ENCODE data around the gene TF. TPM values are rescaled to one million over a fixed set of nuclear protein-coding genes. Genes with fewer than 3 reads are reported as not detected.

Gene TF
- under 0.01 and 0.19 TPM in 2 replicates for total RNA-seq

GRCh38 chr3:133745981-133746711 is at the start of gene TF:
TSS of gene TF (plus strand) at chr3:133746393. CDS start at chr3:133746441, 48 bp downstream.

GRCh38 chr3:133805702-133806475 is 59.7 kb downstream of the TF start, which contains the start of gene SRPRB:
TSS of gene SRPRB (plus strand) at chr3:133805815. CDS start at chr3:133805849, 34 bp downstream.

Small RNAs within 50 kb of the gene (small RNA-seq; reads per million reads assigned to genes)
- gene RNA5SP140: not detected

Other genes starting within 250 kb of the TF start
- 155 and 201 TPM in 2 replicates for gene CDV3, start 172.7 kb upstream of the TF start, total RNA-seq
- gene TOPBP1, start 84.5 kb upstream of the TF start, total RNA-seq: 39.2 and 59.0 TPM in 2 replicates
- gene SRPRB, start 59.4 kb downstream of the TF start, total RNA-seq: 56.2 and 68.4 TPM in 2 replicates
- 0.98 and 1.2 TPM in 2 replicates for gene RAB6B, start 149.5 kb downstream of the TF start, total RNA-seq